MM.1S (cell line): Measurements from ENCODE around the gene RASA1.

Experiments used
- CTCF ChIP-seq: fragments of 300-600 bp; sonication (generic); IDR thresholded peaks from 2 replicates; pipeline ENCODE4 v1.5.1; 2016; ENCODE audit warnings: antibody characterized with exemption, low read length, mixed read lengths
- EZH2 ChIP-seq: fragments of 300-600 bp; sonication (generic); optimal IDR thresholded peaks from 2 replicates; pipeline ENCODE3; 2017; ENCODE audit warnings: low read depth, mild to moderate bottlenecking, antibody characterized with exemption, low read length, mixed read lengths

DNA sequence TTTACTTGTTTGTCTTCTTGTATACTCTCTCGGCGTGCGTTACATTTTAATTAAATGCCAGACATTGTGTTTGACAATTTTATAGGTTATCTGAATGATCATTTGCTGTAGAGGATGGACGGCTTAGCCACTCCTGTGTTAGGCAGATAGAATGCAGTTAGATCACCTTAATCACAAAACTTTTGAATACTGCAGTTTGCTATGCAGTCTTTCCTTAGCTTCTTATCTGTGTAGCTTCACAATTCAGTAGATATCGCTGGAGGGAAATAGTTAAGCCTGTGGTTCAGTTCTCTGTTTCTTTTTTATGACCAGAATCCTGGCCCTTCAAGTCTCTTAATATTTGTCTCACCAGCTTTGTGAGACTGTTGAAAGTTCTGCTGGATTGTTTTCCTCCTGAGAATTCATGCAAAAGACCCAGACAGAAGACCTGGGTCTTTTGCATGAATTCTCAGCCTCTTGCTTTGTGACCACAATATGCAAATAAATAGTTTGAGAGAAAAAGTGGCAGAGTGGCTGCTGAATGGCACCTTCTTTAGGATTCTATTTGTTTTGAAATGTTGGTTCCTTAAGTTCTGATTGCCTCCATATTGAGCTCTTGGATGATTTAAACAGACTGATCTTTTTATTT lies 40.2 kb downstream of the RASA1 start:
- TF ChIP-seq CTCF (no peak), EZH2 (no peak)
